Trophoblast cell (in vitro differentiated cells and primary cell): ENCODE data around the gene CLTA.
A peak's percentile ranks its signal among the peaks of the same experiment; 100 is the strongest.

Source experiments
- DNase-seq, 2 donors: peaks; one replicate each; pipeline ENCODE4 v3.0.0-alpha.2; 2016
- H2AFZ ChIP-seq: 2 replicates; pipeline ENCODE4 v1.6.1; 2013; ENCODE audit warnings: low read length, moderate library complexity, mild to moderate bottlenecking; ENCODE audit not compliant: insufficient read depth, poor library complexity
- H2AK5ac ChIP-seq: 2 replicates; pipeline ENCODE4 v1.6.1; 2013; ENCODE audit warnings: mild to moderate bottlenecking, low read length
- H2BK120ac ChIP-seq: 2 replicates; pipeline ENCODE4 v1.6.1; 2013; ENCODE audit warnings: low read length, mild to moderate bottlenecking, moderate library complexity; ENCODE audit not compliant: insufficient read depth, poor library complexity
- H2BK12ac ChIP-seq: 2 replicates; pipeline ENCODE4 v1.6.1; 2013; ENCODE audit warnings: mild to moderate bottlenecking, low read length, moderate library complexity
- H2BK5ac ChIP-seq: 2 replicates; pipeline ENCODE4 v1.6.1; 2013; ENCODE audit warnings: low read length, low read depth, moderate library complexity, mild to moderate bottlenecking; ENCODE audit not compliant: poor library complexity
- H3K14ac ChIP-seq: 2 replicates; pipeline ENCODE4 v1.6.1; 2013; ENCODE audit warnings: mild to moderate bottlenecking, low read length
- H3K18ac ChIP-seq: 2 replicates; pipeline ENCODE4 v1.6.1; 2013; ENCODE audit warnings: mild to moderate bottlenecking, low read length
- H3K23ac ChIP-seq: 2 replicates; pipeline ENCODE4 v1.6.1; 2013; ENCODE audit warnings: low read length
- H3K27ac ChIP-seq: 2 replicates; pipeline ENCODE4 v1.5.1; 2013; ENCODE audit warnings: low read depth, mild to moderate bottlenecking, inconsistent platforms, low read length, moderate library complexity
- H3K27me3 ChIP-seq: 2 replicates; pipeline ENCODE4 v1.6.1; 2013; ENCODE audit warnings: inconsistent platforms, mild to moderate bottlenecking, low read length, moderate library complexity; ENCODE audit not compliant: insufficient read depth
- H3K36me3 ChIP-seq, 2 experiments: 1 replicate in 1 of 2; 2 replicates in 1 of 2; pipeline ENCODE4 v1.6.1; 2013; ENCODE audit warnings: low read length in 2 of 2, mild to moderate bottlenecking in 2 of 2, moderate library complexity in 1 of 2; ENCODE audit not compliant: insufficient read depth in 2 of 2, control insufficient read depth in 1 of 2
- H3K4ac ChIP-seq: 2 replicates; pipeline ENCODE4 v1.6.1; 2013; ENCODE audit warnings: low read depth, mild to moderate bottlenecking, low read length, moderate library complexity
- H3K4me1 ChIP-seq, 2 experiments: 1 replicate in 1 of 2; 2 replicates in 1 of 2; pipeline ENCODE4 v1.6.1; 2013; ENCODE audit warnings: low read length in 2 of 2, mild to moderate bottlenecking in 2 of 2, moderate library complexity in 1 of 2; ENCODE audit not compliant: insufficient read depth in 2 of 2, control insufficient read depth in 1 of 2
- H3K4me2 ChIP-seq: 2 replicates; pipeline ENCODE4 v1.6.1; 2013; ENCODE audit warnings: inconsistent platforms, mild to moderate bottlenecking, low read length, moderate library complexity
- H3K4me3 ChIP-seq: 2 replicates; pipeline ENCODE4 v1.5.1; 2013; ENCODE audit warnings: mild to moderate bottlenecking, low read depth, low read length, inconsistent platforms
- H3K79me1 ChIP-seq: one replicate; pipeline ENCODE4 v1.6.1; 2013; ENCODE audit warnings: low read length
- H3K79me2 ChIP-seq: 2 replicates; pipeline ENCODE4 v1.6.1; 2013; ENCODE audit warnings: low read length, mild to moderate bottlenecking; ENCODE audit not compliant: control insufficient read depth, insufficient read depth, poor library complexity
- H3K9ac ChIP-seq: 2 replicates; pipeline ENCODE4 v1.6.1; 2013; ENCODE audit warnings: mild to moderate bottlenecking, low read length
- H3K9me3 ChIP-seq: 2 replicates; pipeline ENCODE4 v1.6.1; 2013; ENCODE audit warnings: low read depth, mild to moderate bottlenecking, control low read depth, inconsistent platforms, low read length; ENCODE audit not compliant: insufficient read depth
- H4K12ac ChIP-seq: 2 replicates; pipeline ENCODE4 v1.6.1; 2013; ENCODE audit warnings: low read depth, mild to moderate bottlenecking, low read length, moderate library complexity
- H4K8ac ChIP-seq: 2 replicates; pipeline ENCODE4 v1.6.1; 2013; ENCODE audit warnings: low read depth, mild to moderate bottlenecking, low read length, moderate library complexity
- H4K91ac ChIP-seq: one replicate; pipeline ENCODE4 v1.6.1; 2013; ENCODE audit warnings: low read depth, mild to moderate bottlenecking, low read length, moderate library complexity
- WGBS: extraction: QIAGEN DNeasy Blood & Tissue Kit; methylation state at CpG from one replicate; pipeline ENCODE4 v1.1.7; 2013; ENCODE audit warnings: missing lambda C conversion rate; ENCODE audit not compliant: insufficient read length, insufficient coverage; ENCODE audit errors: extremely low coverage; 5-methylcytosine and 5-hydroxymethylcytosine counted together

Gene CLTA

DNA sequence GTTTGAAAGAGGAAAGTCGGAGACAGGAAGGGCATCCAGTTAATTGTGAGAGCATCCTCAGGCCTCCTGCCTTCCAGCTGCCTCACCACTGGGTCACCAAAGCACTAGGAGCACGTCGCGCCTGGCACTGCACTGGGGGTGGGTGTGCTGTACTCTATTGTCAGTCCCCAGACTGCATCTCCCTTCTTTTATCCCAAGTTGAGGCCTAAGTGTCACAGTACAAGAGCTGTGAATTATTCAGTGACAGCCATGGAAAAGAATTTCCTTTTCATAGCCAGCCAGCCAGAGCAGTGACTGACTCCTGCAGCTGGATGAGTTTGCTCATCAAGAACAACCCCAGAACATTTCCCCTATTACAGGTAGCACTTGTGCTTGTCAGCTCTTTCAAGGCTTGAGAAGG lies 16.3 kb downstream of the CLTA start:
- no peak overlapping the region for H3K4ac ChIP-seq
- H3K4me1 ChIP-seq = no peaks in the 10 kb centered on the region
- no peak overlapping the region for H4K12ac ChIP-seq
- H3K23ac ChIP-seq = no peak overlapping the region
- H3K9ac ChIP-seq = no peak overlapping the region
- H3K18ac ChIP-seq = no peak overlapping the region
- H2AK5ac ChIP-seq = no peak overlapping the region
- no peak overlapping the region for H4K8ac ChIP-seq
- H3K27ac ChIP-seq = no peak overlapping the region
- H3K36me3 ChIP-seq = peaks cover 54 to 83% of the 10 kb centered on the region in 2 experiments
- no peak overlapping the region for H2BK12ac ChIP-seq
- no peaks in the 10 kb centered on the region for H3K9me3 ChIP-seq
- H2AFZ ChIP-seq = no peak overlapping the region
- no peak overlapping the region for H4K91ac ChIP-seq
- no peak overlapping the region for H3K4me3 ChIP-seq
- no peak overlapping the region for H3K4me2 ChIP-seq
- no peak overlapping the region for H3K14ac ChIP-seq
- peaks cover 3% of the 10 kb centered on the region for H3K79me2 ChIP-seq
- no peak for DNase-seq
- no peaks in the 10 kb centered on the region for H3K27me3 ChIP-seq
- no peak overlapping the region for H2BK120ac ChIP-seq
- no CpG with 5 or more reads among the region's 4 CpGs for WGBS
- H2BK5ac ChIP-seq = no peak overlapping the region
- H3K79me1 ChIP-seq = no peaks in the 10 kb centered on the region

DNA sequence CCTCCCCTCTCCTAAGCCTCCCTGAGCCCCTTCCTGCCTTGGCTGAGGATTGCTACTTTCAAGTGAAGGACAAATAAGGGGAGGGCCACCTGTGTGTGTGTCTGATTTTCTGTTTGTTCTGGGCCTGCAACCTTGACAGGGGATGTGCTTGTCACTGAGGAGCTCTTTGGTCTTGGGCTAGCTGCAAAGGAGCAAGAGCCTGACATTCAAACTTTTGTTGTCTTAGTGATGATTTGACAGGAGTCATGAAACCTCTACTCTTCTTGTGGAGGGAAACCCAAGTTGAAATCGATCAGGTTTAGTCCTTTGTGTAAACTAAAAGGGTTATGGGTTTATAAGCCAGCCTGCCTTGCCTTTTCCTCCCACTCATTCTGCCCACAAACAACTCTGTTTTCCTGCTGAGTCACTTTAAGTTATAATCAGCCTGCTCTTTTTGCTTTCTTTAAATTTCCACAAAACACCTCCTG lies 16.9 kb downstream of the CLTA start:
- H4K12ac ChIP-seq = no peak overlapping the region
- no peak for DNase-seq
- H3K9ac ChIP-seq = no peak overlapping the region
- no peaks in the 10 kb centered on the region for H3K27me3 ChIP-seq
- peak overlapping the region; percentile 12 for H3K4ac ChIP-seq
- H3K4me3 ChIP-seq = no peak overlapping the region
- H3K4me1 ChIP-seq = no peaks in the 10 kb centered on the region
- H4K91ac ChIP-seq = no peak overlapping the region
- H3K27ac ChIP-seq = no peak overlapping the region
- no peak overlapping the region for H2BK5ac ChIP-seq
- no peak overlapping the region for H2BK12ac ChIP-seq
- H2AFZ ChIP-seq = no peak overlapping the region
- WGBS = no CpG with 5 or more reads among the region's 1 CpG
- H3K14ac ChIP-seq = no peak overlapping the region
- peaks cover 59 to 85% of the 10 kb centered on the region in 2 experiments for H3K36me3 ChIP-seq
- H3K9me3 ChIP-seq = no peaks in the 10 kb centered on the region
- no peak overlapping the region for H3K4me2 ChIP-seq
- no peak overlapping the region for H2BK120ac ChIP-seq
- no peaks in the 10 kb centered on the region for H3K79me1 ChIP-seq
- no peak overlapping the region for H4K8ac ChIP-seq
- H3K79me2 ChIP-seq = peaks cover 3% of the 10 kb centered on the region
- no peak overlapping the region for H2AK5ac ChIP-seq
- H3K23ac ChIP-seq = peak overlapping the region; percentile 40
- H3K18ac ChIP-seq = no peak overlapping the region

DNA sequence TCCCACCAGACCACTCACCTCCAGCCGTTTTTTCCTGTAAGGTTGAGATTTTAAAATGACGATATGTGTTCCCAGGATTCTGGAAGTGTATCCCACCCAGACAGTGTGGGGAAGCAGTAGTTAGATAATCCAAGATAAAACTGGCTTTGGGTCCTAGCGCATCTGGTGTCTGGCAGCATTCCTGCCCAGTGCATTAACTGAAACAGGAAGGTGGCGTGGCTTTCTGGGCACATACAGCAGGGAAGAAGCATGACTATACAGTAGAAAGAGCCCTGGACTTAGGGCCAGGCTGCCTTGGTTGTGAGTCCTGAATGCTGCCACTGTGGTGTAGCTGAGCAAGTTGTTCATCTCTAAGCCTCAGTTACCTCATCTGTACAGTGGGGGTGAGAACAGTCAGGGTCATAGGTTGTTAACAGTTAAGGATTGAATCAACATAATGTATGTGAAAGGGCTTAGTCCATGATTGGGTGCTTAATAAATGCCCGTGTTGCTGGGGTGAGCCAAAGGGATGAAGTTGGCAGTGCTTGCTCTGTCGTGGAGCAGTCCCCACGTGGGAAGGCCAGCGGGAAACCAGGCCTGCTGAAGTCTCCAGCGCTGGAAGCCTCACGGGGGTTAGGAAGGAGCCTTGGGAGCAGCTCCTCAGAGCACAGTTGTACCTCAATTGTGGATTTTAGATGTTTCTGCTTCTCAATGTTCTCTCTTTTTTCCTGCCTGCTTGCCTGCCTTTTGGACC lies 18.0 kb downstream of the CLTA start:
- Histone ChIP-seq H3K18ac (no peak overlapping the region), H3K4ac (peak overlapping the region; percentile 22), H4K8ac (no peak overlapping the region), H3K9me3 (no peaks in the 10 kb centered on the region), H3K79me1 (no peaks in the 10 kb centered on the region), H3K23ac (no peak overlapping the region), H3K14ac (no peak overlapping the region), H3K27me3 (no peaks in the 10 kb centered on the region), H3K9ac (no peak overlapping the region), H3K27ac (no peak overlapping the region), H3K36me3 (peaks cover 62 to 85% of the 10 kb centered on the region in 2 experiments), H2BK12ac (no peak overlapping the region), H4K12ac (no peak overlapping the region), H3K4me2 (no peak overlapping the region), H2BK120ac (no peak overlapping the region), H3K4me1 (no peaks in the 10 kb centered on the region), H2BK5ac (no peak overlapping the region), H2AFZ (no peak overlapping the region), H3K79me2 (peaks cover 3% of the 10 kb centered on the region), H3K4me3 (no peak overlapping the region), H4K91ac (no peak overlapping the region), H2AK5ac (no peak overlapping the region)
- WGBS = no CpG with 5 or more reads among the region's 10 CpGs
- no peak for DNase-seq

DNA sequence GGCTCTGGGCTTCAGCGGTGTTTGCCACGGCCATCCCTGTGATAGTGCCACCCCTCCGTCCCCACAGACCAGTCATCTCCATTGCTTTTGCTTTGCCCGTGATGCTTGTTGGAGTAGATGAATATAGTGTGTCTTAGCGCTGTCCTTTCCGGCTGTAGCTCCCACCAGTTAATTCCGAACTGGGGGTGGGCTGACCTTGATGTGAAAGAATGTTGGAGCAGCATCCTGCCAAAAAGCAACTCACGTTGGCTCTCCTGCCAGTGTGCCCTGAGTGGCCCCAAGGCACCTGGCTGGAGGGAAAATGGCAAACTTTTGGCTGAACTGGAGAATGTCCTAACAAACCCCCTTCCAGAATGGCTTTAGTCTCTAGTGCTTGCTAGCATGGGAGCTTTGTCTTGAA lies 20.0 kb downstream of the CLTA start:
- H4K91ac ChIP-seq = no peak overlapping the region
- H3K14ac ChIP-seq = no peak overlapping the region
- peaks cover 3% of the 10 kb centered on the region for H3K79me2 ChIP-seq
- H2AFZ ChIP-seq = no peak overlapping the region
- H2BK5ac ChIP-seq = no peak overlapping the region
- no peak overlapping the region for H3K9ac ChIP-seq
- no peak overlapping the region for H2BK120ac ChIP-seq
- no peak overlapping the region for H2BK12ac ChIP-seq
- no peaks in the 10 kb centered on the region for H3K27me3 ChIP-seq
- H2AK5ac ChIP-seq = no peak overlapping the region
- no peak overlapping the region for H4K12ac ChIP-seq
- no peak overlapping the region for H3K4me2 ChIP-seq
- DNase-seq = no peak
- no peaks in the 10 kb centered on the region for H3K79me1 ChIP-seq
- H3K36me3 ChIP-seq = peaks cover 58 to 72% of the 10 kb centered on the region in 2 experiments
- WGBS = no CpG with 5 or more reads among the region's 8 CpGs
- H3K4me1 ChIP-seq = no peaks in the 10 kb centered on the region
- no peaks in the 10 kb centered on the region for H3K9me3 ChIP-seq
- peak overlapping the region; percentile 54 for H3K18ac ChIP-seq
- H4K8ac ChIP-seq = no peak overlapping the region
- H3K4me3 ChIP-seq = no peak overlapping the region
- H3K23ac ChIP-seq = no peak overlapping the region
- H3K27ac ChIP-seq = no peak overlapping the region
- H3K4ac ChIP-seq = peak overlapping the region; percentile 69
